Measurements from ENCODE around the gene TLR9. TPM values are rescaled to one million over a fixed set of nuclear protein-coding genes. Genes with fewer than 3 reads are reported as not detected.

The TLR9 gene
- total RNA-seq, 1 donor from 2014 or later, result not detected

DNA sequence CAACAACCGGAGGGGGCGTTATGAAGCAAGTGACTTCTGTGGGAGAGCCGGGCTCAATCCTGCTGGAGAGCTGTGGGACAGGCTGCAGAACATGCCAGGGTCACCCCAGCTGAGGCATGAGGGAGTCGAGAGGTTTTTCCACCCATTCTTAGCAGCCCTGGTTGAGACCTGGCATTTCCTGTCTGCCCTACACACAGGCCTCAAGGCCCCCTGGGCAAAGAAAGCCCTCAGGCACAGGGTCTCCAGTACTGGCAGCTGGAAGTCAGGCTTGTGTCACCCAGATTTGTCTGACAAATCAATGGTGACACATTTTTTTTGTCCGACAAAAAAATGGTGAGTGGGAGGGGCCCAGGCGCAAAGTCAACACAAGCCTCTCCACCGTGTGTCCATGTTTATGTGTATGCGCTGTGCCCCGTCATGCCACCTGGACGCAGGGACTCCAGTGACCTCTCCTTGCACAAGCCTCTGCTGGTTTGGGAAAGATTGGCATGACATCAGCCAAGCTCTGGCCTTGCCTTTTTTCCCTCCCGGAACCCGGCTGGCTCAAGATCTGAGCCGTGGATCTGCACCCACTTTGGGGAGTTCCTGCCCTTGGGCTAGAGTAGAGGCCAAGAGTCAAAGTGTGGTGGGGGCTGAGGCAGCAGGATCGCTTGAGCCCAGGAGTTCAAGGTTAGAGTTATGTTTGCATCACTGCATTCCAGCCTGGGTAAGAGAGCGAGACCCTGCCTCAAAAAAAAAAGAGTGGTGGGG lies 48.3 kb downstream of the TLR9 start:
- Histone ChIP-seq H3K36me3 (ENCODE audit: control insufficient read depth, insufficient read depth, low read length) (no peaks in the 10 kb centered on the region), H3K4me3 (ENCODE audit: low read depth, low read length) (no peak overlapping the region), H3K27me3 (ENCODE audit: control insufficient read depth, insufficient read depth, low read length) (peaks cover 8% of the 10 kb centered on the region)
- TF ChIP-seq, protein P1, sequence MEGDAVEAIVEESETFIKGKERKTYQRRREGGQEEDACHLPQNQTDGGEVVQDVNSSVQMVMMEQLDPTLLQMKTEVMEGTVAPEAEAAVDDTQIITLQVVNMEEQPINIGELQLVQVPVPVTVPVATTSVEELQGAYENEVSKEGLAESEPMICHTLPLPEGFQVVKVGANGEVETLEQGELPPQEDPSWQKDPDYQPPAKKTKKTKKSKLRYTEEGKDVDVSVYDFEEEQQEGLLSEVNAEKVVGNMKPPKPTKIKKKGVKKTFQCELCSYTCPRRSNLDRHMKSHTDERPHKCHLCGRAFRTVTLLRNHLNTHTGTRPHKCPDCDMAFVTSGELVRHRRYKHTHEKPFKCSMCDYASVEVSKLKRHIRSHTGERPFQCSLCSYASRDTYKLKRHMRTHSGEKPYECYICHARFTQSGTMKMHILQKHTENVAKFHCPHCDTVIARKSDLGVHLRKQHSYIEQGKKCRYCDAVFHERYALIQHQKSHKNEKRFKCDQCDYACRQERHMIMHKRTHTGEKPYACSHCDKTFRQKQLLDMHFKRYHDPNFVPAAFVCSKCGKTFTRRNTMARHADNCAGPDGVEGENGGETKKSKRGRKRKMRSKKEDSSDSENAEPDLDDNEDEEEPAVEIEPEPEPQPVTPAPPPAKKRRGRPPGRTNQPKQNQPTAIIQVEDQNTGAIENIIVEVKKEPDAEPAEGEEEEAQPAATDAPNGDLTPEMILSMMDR (IDR thresholded peaks at IDR 0.05; ENCODE audit: insufficient read depth, low read length, severe bottlenecking), result no peak
- no peak for FAIRE-seq
- DNase-seq (ENCODE audit: low read depth), result peak; percentile 33

DNA sequence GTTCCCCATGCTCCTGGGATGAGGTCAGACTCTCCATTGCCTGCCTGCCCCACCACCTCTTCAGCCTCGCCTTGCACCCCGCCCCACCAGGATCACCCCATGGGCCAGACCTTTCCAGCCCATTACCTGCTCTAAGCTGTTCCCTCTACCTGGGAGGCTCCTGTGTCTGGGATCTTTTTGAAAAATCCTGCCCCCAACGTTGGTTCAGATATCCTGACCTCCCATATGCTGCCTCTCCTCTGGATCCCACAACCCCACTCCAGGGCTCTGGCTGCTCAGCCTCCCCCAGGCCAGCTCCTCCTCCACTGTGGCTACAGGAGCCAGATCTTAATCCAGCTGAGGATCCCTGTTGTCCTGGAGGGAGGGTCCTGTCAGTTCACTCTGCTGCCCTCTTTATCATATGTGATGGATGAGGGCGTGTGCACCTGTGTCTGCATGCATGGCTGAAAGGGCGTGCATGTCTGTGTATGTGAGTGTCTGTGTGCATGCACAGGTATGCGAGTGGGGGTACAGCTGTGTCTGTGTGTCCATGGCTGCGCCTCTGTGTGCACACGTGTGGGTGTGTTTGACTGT lies 49.2 kb downstream of the TLR9 start:
- no peaks in the 10 kb centered on the region for H3K36me3 ChIP-seq (ENCODE audit: control insufficient read depth, insufficient read depth, low read length)
- TF ChIP-seq, protein P1 (IDR thresholded peaks at IDR 0.05; ENCODE audit: insufficient read depth, low read length, severe bottlenecking), result no peak
- no peak for DNase-seq (ENCODE audit: low read depth)
- FAIRE-seq, result no peak
- H3K4me3 ChIP-seq (ENCODE audit: low read depth, low read length), result no peak overlapping the region
- peaks cover 8% of the 10 kb centered on the region for H3K27me3 ChIP-seq (ENCODE audit: control insufficient read depth, insufficient read depth, low read length)

DNA sequence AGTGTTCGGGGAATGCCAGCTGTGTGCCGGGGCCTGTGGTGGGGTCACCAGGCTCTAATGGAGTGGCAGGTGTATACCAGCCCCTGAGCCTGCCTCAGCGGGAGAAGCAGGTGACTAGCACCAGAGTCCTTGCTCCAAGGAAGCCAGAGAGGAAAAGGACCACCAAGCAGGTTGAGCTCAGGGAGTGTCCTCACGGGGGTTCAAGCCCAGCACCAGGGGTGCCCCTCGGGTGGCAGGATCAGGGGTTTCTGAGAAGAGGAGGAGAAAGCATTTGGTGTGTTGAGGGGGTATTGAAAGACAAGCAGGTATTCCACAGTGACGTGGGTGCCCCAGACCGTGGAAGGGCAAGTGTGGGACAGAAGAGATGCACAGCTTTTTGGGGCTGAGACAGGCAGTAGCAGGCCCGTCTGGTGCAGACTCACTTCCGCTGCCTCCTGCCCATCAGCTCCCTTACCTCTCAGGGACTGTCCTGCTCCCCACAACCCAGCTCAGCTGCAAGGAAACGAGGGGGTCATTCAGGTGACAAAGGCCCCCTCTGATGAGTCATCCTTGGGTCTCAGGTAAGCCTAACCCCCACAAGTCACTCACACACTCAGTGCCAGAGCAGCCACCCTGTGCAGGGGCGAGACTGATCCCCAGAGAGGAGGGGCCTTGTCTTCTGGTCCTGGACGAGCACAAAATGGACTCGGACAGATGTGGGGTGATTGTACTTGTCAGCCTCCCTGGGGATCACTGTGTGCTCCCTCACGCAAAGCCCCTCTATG lies 49.8 kb downstream of the TLR9 start:
- no peaks in the 10 kb centered on the region for H3K36me3 ChIP-seq (ENCODE audit: control insufficient read depth, insufficient read depth, low read length)
- no peak overlapping the region for H3K4me3 ChIP-seq (ENCODE audit: low read depth, low read length)
- TF ChIP-seq, protein P1 (IDR thresholded peaks at IDR 0.05; ENCODE audit: insufficient read depth, low read length, severe bottlenecking), result no peak
- FAIRE-seq, result no peak
- DNase-seq (ENCODE audit: low read depth), result no peak
- H3K27me3 ChIP-seq (ENCODE audit: control insufficient read depth, insufficient read depth, low read length), result peaks cover 8% of the 10 kb centered on the region

DNA sequence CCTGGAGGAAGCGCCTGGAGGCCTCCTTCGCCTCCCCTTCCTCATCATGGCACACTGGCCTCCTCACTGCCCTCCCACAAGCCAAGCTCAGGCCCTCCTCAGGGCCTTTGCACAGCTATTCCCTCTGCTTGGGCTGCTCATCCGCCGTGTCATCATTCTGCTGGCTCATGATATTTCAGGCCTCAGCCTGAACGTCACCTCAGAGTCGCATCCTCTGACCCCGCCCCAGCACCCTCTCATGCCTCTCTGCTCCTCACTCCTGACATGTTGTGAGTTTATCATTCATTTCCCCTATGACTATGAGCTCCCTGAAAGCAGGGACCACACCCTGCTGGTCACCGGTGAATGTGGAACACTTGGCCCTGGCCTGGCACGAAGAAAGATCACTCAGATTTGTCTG lies 50.5 kb downstream of the TLR9 start:
- TF ChIP-seq, protein P1 (IDR thresholded peaks at IDR 0.05; ENCODE audit: insufficient read depth, low read length, severe bottlenecking), result no peak
- Histone ChIP-seq H3K4me3 (ENCODE audit: low read depth, low read length) (no peak overlapping the region), H3K27me3 (ENCODE audit: control insufficient read depth, insufficient read depth, low read length) (peaks cover 8% of the 10 kb centered on the region), H3K36me3 (ENCODE audit: control insufficient read depth, insufficient read depth, low read length) (no peaks in the 10 kb centered on the region)
- FAIRE-seq, result no peak
- DNase-seq (ENCODE audit: low read depth), result peak; percentile 52

DNA sequence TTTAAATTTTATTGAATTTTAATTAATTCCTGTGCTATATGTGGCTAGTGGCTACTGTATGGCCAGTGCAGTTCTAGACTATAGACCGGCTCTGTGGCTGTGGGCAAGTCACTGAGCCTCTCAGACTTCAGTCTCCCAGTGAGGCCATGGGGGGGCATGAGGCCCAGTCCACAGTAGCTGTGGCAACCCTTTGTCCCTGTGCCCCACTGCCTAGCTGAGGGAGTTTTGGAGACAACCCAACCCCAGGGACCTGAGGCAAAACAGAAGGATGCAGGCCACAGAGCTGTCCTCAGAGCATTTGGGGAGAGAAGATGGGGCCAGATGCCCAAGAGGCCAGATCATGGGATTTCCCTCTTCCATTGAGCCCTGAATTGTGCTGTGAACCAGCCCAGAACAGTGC lies 52.3 kb downstream of the TLR9 start:
- TF ChIP-seq, protein P1 (IDR thresholded peaks at IDR 0.05; ENCODE audit: insufficient read depth, low read length, severe bottlenecking), result no peak
- DNase-seq (ENCODE audit: low read depth), result no peak
- no peak for FAIRE-seq
- Histone ChIP-seq H3K36me3 (ENCODE audit: control insufficient read depth, insufficient read depth, low read length) (no peaks in the 10 kb centered on the region), H3K27me3 (ENCODE audit: control insufficient read depth, insufficient read depth, low read length) (peaks cover 3% of the 10 kb centered on the region), H3K4me3 (ENCODE audit: low read depth, low read length) (no peak overlapping the region)

Data from bronchial epithelial cell (primary cell).